Activated CD4-positive, alpha-beta T cell treated with anti-CD3 and anti-CD28 coated beads, Interleukin-2, amount 10 ng/mL, durations not matched to agents 7 days and 5 days (primary cell): ENCODE measurements around the gene PCDHA6. TPM values are rescaled to one million over a fixed set of nuclear protein-coding genes. Genes with fewer than 3 reads are reported as not detected.
"Not testable (repeated sequence)": the region's sequence is repeated elsewhere in the genome, so short reads cannot be mapped to it uniquely, and the experiment has no call there.

Experiments
- CTCF ChIA-PET: fragments of 350-600 bp; sonication (Branson Sonifier 250); formaldehyde crosslinking; loops from one replicate; lab custom pipeline; 2021; ENCODE audit warnings: antibody characterized with exemption; lab: Charles Lee
- POLR2A ChIA-PET: fragments of 350-600 bp; sonication (Branson Sonifier 250); formaldehyde crosslinking; loops from one replicate; lab custom pipeline; 2021; ENCODE audit warnings: antibody characterized with exemption; lab: Charles Lee
- DNase-seq: peaks from one replicate; pipeline ENCODE4 v3.0.0-alpha.2; 2020
- H3K27ac Mint-ChIP-seq: one replicate; pipeline ENCODE4 v1.8.0; 2021; ENCODE audit warnings: mild to moderate bottlenecking, moderate library complexity, mixed read lengths
- H3K27me3 Mint-ChIP-seq: one replicate; pipeline ENCODE4 v1.8.0; 2021; ENCODE audit warnings: mixed read lengths
- H3K36me3 Mint-ChIP-seq: one replicate; pipeline ENCODE4 v1.8.0; 2021; ENCODE audit warnings: low read depth, mixed read lengths
- H3K4me1 Mint-ChIP-seq: one replicate; pipeline ENCODE4 v1.8.0; 2021; ENCODE audit warnings: mixed read lengths
- H3K4me3 Mint-ChIP-seq: one replicate; pipeline ENCODE4 v1.8.0; 2021; ENCODE audit warnings: mild to moderate bottlenecking, moderate library complexity, mixed read lengths
- H3K9me3 Mint-ChIP-seq: one replicate; pipeline ENCODE4 v1.8.0; 2021; ENCODE audit warnings: mixed read lengths
- total RNA-seq, 2 experiments: library from RNA; stranded (reverse); gene quantifications; one replicate each; pipeline ENCODE4 v1.2.3, GENCODE V29; 2021

Gene PCDHA6
- not detected for total RNA-seq

DNA sequence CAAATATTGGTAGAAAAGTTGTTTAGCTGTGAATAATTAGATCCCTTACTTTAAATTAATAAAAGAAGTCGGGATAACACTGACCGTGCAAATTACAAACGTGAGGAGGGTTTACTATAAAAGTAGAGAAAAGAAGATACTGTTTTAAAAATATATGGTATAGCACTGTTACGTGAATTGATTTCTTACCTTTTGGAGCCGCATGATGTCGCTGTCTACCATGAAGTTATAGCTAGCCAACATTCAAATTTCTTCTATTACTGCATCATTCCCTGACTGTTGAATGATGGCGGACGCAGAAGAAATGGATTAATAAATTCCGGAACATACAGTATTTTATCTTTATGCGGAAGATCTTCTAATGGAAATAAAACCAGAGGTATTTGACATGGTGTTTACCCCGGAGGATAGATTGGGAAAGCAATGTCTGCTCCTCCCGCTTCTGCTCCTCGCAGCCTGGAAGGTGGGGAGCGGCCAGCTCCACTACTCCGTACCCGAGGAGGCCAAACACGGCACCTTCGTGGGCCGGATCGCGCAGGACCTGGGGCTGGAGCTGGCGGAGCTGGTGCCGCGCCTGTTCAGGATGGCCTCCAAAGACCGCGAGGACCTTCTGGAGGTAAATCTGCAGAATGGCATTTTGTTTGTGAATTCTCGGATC is at the start of gene PCDHA6:
PCDHA6 (plus strand) TSS at position 257 of the 658 bp plus-strand sequence; CDS start at position 389, 132 bp downstream.
- ChIA-PET POLR2A (no interaction called here), CTCF (interaction anchor here (1.5 kb wide), 1 partner anchor 14 kb away, joined by 4 read pairs; no protein-coding TSS in a partner anchor)
- Mint-ChIP-seq H3K4me1 (no peaks in the 10 kb centered on the region), H3K27ac (no peak within 1 kb of the TSS), H3K27me3 (peaks cover 2% of the 10 kb centered on the region), H3K4me3 (no peak within 1 kb of the TSS), H3K36me3 (no peaks in the 10 kb centered on the region), H3K9me3 (peaks cover 15% of the 10 kb centered on the region)
- DNase-seq, result no peak

GRCh38 chr5:140780512-140780911 is 47.2 kb upstream of the PCDHA6 start:
- ChIA-PET CTCF (no interaction called here), POLR2A (no interaction called here)
- peaks cover 47% of the 10 kb centered on the region for H3K9me3 Mint-ChIP-seq
- no peak for DNase-seq
- H3K4me3 Mint-ChIP-seq, result no peak overlapping the region
- no peak overlapping the region for H3K27ac Mint-ChIP-seq
- no peaks in the 10 kb centered on the region for H3K4me1 Mint-ChIP-seq
- no peaks in the 10 kb centered on the region for H3K36me3 Mint-ChIP-seq
- no peaks in the 10 kb centered on the region for H3K27me3 Mint-ChIP-seq

DNA sequence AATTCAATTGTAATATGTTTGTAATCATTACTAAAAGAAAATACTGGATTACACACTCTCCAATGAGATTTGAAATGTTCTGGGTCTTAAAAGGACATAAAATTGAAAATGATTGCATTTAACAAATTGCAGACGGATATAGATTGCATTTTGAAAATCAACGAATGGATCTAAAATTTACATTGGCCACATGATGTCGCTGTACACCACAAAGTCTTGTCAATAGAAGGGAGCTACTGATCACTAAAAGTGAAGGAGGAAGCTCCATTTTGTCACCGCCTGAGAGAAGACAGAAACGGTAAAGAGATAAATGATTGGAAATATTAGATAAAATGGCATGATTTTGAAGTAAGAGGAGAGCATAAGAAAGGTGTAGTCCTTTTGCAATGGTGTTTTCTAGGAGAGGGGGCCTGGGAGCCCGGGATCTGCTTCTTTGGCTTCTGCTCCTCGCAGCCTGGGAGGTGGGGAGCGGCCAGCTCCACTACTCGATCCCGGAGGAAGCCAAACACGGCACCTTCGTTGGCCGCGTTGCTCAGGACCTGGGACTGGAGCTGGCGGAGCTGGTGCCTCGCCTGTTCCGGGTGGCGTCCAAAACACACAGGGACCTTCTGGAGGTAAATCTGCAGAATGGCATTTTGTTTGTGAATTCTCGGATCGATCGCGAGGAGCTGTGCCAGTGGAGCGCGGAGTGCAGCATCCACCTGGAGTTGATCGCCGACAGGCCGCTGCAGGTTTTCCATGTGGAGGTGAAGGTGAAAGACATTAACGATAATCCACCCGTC is 41.7 kb upstream of the PCDHA6 start, which contains the start of gene PCDHA1:
PCDHA1 (plus strand) TSS at position 236 of the 782 bp plus-strand sequence.
- Mint-ChIP-seq H3K27me3 (peaks cover 4% of the 10 kb centered on the region), H3K4me3 (no peak within 1 kb of the TSS), H3K9me3 (peaks cover 31% of the 10 kb centered on the region), H3K27ac (no peak within 1 kb of the TSS), H3K36me3 (no peaks in the 10 kb centered on the region), H3K4me1 (peaks cover 1% of the 10 kb centered on the region)
- CTCF ChIA-PET, result interaction anchor here (1.0 kb wide), 1 partner anchor 9 kb away, joined by 3 read pairs; the partner anchor contains the start of gene PCDHA2
- DNase-seq, result no peak
- POLR2A ChIA-PET, result no interaction called here

GRCh38 chr5:140787422-140787821 is 40.3 kb upstream of the PCDHA6 start:
- H3K27me3 Mint-ChIP-seq, H3K36me3 Mint-ChIP-seq, H3K4me3 Mint-ChIP-seq, POLR2A ChIA-PET, H3K4me1 Mint-ChIP-seq, DNase-seq, H3K27ac Mint-ChIP-seq: not testable (repeated sequence)
- CTCF ChIA-PET, result interaction anchor here (1.0 kb wide), 1 partner anchor 8 kb away, joined by 3 read pairs; the partner anchor contains the start of gene PCDHA2
- peaks cover 27% of the 10 kb centered on the region for H3K9me3 Mint-ChIP-seq

- CTCF ChIA-PET, H3K27ac Mint-ChIP-seq, POLR2A ChIA-PET, DNase-seq, H3K36me3 Mint-ChIP-seq, H3K4me3 Mint-ChIP-seq, H3K27me3 Mint-ChIP-seq, H3K4me1 Mint-ChIP-seq: not testable (repeated sequence)
- peaks cover 24% of the 10 kb centered on the region for H3K9me3 Mint-ChIP-seq
Measured at GRCh38 chr5:140787849-140788504, 39.8 kb upstream of the PCDHA6 start.

DNA sequence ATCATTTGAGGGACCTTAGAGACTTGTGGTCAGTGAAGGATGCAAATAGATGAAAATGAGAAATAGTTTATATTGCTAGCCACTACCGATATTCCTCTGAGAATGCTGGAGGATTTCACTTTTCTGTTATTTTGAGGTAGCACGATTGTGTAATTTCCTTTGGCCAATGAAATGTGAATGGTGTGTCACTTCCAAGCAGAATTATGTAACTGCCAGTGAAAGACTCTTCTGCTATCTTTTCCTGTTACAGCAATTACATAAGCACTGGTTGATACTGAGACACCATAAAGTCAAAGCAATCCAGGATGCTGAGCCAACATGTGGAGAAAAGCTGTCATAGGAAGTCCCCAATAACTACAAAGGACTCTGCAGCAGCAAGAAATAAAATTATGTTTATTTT is 36.7 kb upstream of the PCDHA6 start:
- ChIA-PET CTCF (no interaction called here), POLR2A (no interaction called here)
- Mint-ChIP-seq H3K9me3 (peaks cover 34% of the 10 kb centered on the region), H3K27me3 (peaks cover 8% of the 10 kb centered on the region), H3K4me3 (no peak overlapping the region), H3K27ac (no peak overlapping the region), H3K36me3 (no peaks in the 10 kb centered on the region), H3K4me1 (no peaks in the 10 kb centered on the region)
- no peak for DNase-seq

- ChIA-PET CTCF (interaction anchor here (1.2 kb wide), 1 partner anchor 8 kb away, joined by 3 read pairs; no protein-coding TSS in a partner anchor), POLR2A (no interaction called here)
- H3K4me3 Mint-ChIP-seq, result no peak within 1 kb of the TSS
- peaks cover 4% of the 10 kb centered on the region for H3K27me3 Mint-ChIP-seq
- no peaks in the 10 kb centered on the region for H3K4me1 Mint-ChIP-seq
- no peaks in the 10 kb centered on the region for H3K36me3 Mint-ChIP-seq
- no peak for DNase-seq
- no peak within 1 kb of the TSS for H3K27ac Mint-ChIP-seq
- peaks cover 27% of the 10 kb centered on the region for H3K9me3 Mint-ChIP-seq
Measured at GRCh38 chr5:140794595-140795258, 33.0 kb upstream of the PCDHA6 start, which contains the start of gene PCDHA2. PCDHA2 (plus strand) TSS chr5:140794852.

GRCh38 chr5:140795259-140795641 is 32.5 kb upstream of the PCDHA6 start:
- no peak overlapping the region for H3K4me3 Mint-ChIP-seq
- no peaks in the 10 kb centered on the region for H3K36me3 Mint-ChIP-seq
- no peaks in the 10 kb centered on the region for H3K4me1 Mint-ChIP-seq
- H3K27ac Mint-ChIP-seq, result no peak overlapping the region
- peaks cover 28% of the 10 kb centered on the region for H3K9me3 Mint-ChIP-seq
- no peak for DNase-seq
- CTCF ChIA-PET, result interaction anchor here (1.2 kb wide), 1 partner anchor 9 kb away, joined by 3 read pairs; no protein-coding TSS in a partner anchor
- H3K27me3 Mint-ChIP-seq, result peaks cover 5% of the 10 kb centered on the region
- POLR2A ChIA-PET, result no interaction called here

- H3K27ac Mint-ChIP-seq, POLR2A ChIA-PET, H3K4me3 Mint-ChIP-seq, DNase-seq, H3K27me3 Mint-ChIP-seq, H3K36me3 Mint-ChIP-seq, H3K4me1 Mint-ChIP-seq, CTCF ChIA-PET: not testable (repeated sequence)
- H3K9me3 Mint-ChIP-seq, result peaks cover 28% of the 10 kb centered on the region
Measured at GRCh38 chr5:140796072-140796717, 31.6 kb upstream of the PCDHA6 start.

- peaks cover 5% of the 10 kb centered on the region for H3K27me3 Mint-ChIP-seq
- POLR2A ChIA-PET, result no interaction called here
- DNase-seq, result no peak
- H3K4me1 Mint-ChIP-seq, result no peaks in the 10 kb centered on the region
- no peak overlapping the region for H3K4me3 Mint-ChIP-seq
- peaks cover 32% of the 10 kb centered on the region for H3K9me3 Mint-ChIP-seq
- CTCF ChIA-PET, result no interaction called here
- no peaks in the 10 kb centered on the region for H3K36me3 Mint-ChIP-seq
- no peak overlapping the region for H3K27ac Mint-ChIP-seq
Measured at GRCh38 chr5:140796718-140797095, 31.1 kb upstream of the PCDHA6 start.

- H3K4me3 Mint-ChIP-seq, result no peak within 1 kb of the TSS
- H3K4me1 Mint-ChIP-seq, result no peaks in the 10 kb centered on the region
- H3K9me3 Mint-ChIP-seq, result peaks cover 24% of the 10 kb centered on the region
- ChIA-PET CTCF (no interaction called here), POLR2A (no interaction called here)
- peak within 1 kb of the TSS; percentile 50 for H3K27ac Mint-ChIP-seq
- no peaks in the 10 kb centered on the region for H3K36me3 Mint-ChIP-seq
- H3K27me3 Mint-ChIP-seq, result peaks cover 1% of the 10 kb centered on the region
- DNase-seq, result no peak
Measured at GRCh38 chr5:140800816-140801493, 26.8 kb upstream of the PCDHA6 start, which contains the start of gene PCDHA3. PCDHA3 (plus strand) TSS chr5:140801057.
